HEK293 (cell line): ENCODE results near the gene IQCE.

ENCODE experiments used
- CTCF ChIA-PET: fragments of 350-600 bp; formaldehyde crosslinking; extraction: SDS; loops from one replicate; lab custom pipeline; 2021; ENCODE audit warnings: antibody characterized with exemption; lab: Yijun Ruan, JAX
- POLR2A ChIA-PET: fragments of 300-600 bp; formaldehyde crosslinking; extraction: SDS; loops from one replicate; lab custom pipeline; 2020; ENCODE audit warnings: antibody characterized with exemption, inconsistent platforms; lab: Yijun Ruan, JAX
- H3K27ac ChIP-seq: fragments of 200-500 bp; sonication (Bioruptor generic); 2 replicates; pipeline ENCODE4 v1.5.1; 2014; ENCODE audit warnings: low read depth, low read length, control low read depth, inconsistent platforms; ENCODE audit errors: extremely low read depth
- H3K36me3 ChIP-seq, 2 experiments: fragments of 200-500 bp in 1 of 2; sonication (Bioruptor generic) in 1 of 2; 1 replicate in 1 of 2; 2 replicates in 1 of 2; pipeline ENCODE4 v1.5.1; 2014 to 2017; ENCODE audit warnings: inconsistent platforms in 2 of 2, low read length in 2 of 2; ENCODE audit not compliant: control insufficient read depth in 2 of 2, insufficient read depth in 1 of 2
- H3K4me1 ChIP-seq: fragments of 200-500 bp; sonication (Bioruptor generic); 2 replicates; pipeline ENCODE4 v1.5.1; 2014; ENCODE audit warnings: mild to moderate bottlenecking, low read length, inconsistent platforms; ENCODE audit not compliant: control insufficient read depth, insufficient read depth
- H3K4me3 ChIP-seq: 2 replicates; pipeline ENCODE4 v1.5.1; 2011; ENCODE audit warnings: low read depth, mild to moderate bottlenecking, control low read depth, low read length, moderate library complexity
- H3K9me3 ChIP-seq: fragments of 200-500 bp; sonication (Bioruptor generic); 2 replicates; pipeline ENCODE4 v1.5.1; 2014; ENCODE audit warnings: low read depth, low read length, inconsistent platforms; ENCODE audit not compliant: control insufficient read depth, insufficient read depth
- EGR2 ChIP-seq: fragments of 450-650 bp; formaldehyde crosslinking; IDR thresholded peaks from 2 replicates; pipeline ENCODE4 v1.5.1; 2016; ENCODE audit warnings: low read depth, missing biosample characterization, missing genetic modification characterization
- GLIS1 ChIP-seq: fragments of 450-650 bp; formaldehyde crosslinking; IDR thresholded peaks from 2 replicates; pipeline ENCODE4 v1.5.1; 2016; ENCODE audit warnings: missing biosample characterization, missing genetic modification characterization
- GLIS2 ChIP-seq: fragments of 450-650 bp; formaldehyde crosslinking; IDR thresholded peaks from 2 replicates; pipeline ENCODE4 v1.5.1; 2016; ENCODE audit warnings: missing biosample characterization, missing genetic modification characterization
- INSM2 ChIP-seq: fragments of 450-650 bp; formaldehyde crosslinking; IDR thresholded peaks from 2 replicates; pipeline ENCODE4 v1.5.1; 2016; ENCODE audit warnings: missing biosample characterization, missing genetic modification characterization
- MEIS1 ChIP-seq: sonication (generic); formaldehyde crosslinking; IDR thresholded peaks from 2 replicates; pipeline ENCODE4 v1.8.1; 2022; ENCODE audit warnings: missing genetic modification reagents, mild to moderate bottlenecking, borderline replicate concordance
- SP2 ChIP-seq: fragments of 450-650 bp; formaldehyde crosslinking; IDR thresholded peaks from 2 replicates; pipeline ENCODE4 v1.5.1; 2016; ENCODE audit warnings: missing biosample characterization, missing genetic modification characterization
- ZBTB7A ChIP-seq: fragments of 450-650 bp; formaldehyde crosslinking; IDR thresholded peaks from 2 replicates; pipeline ENCODE4 v1.5.1; 2016; ENCODE audit warnings: low read depth, missing biosample characterization, missing genetic modification characterization
- ZBTB8A ChIP-seq: fragments of 450-650 bp; formaldehyde crosslinking; IDR thresholded peaks from 2 replicates; pipeline ENCODE4 v1.5.1; 2016; ENCODE audit warnings: missing biosample characterization, missing genetic modification characterization
- ZEB2 ChIP-seq: fragments of 450-650 bp; formaldehyde crosslinking; IDR thresholded peaks from 2 replicates; pipeline ENCODE4 v1.5.1; 2016; ENCODE audit warnings: missing biosample characterization, missing genetic modification characterization
- ZFHX2 ChIP-seq: fragments of 450-650 bp; formaldehyde crosslinking; conservative IDR thresholded peaks from 2 replicates; pipeline ENCODE4 v1.5.1; 2016; ENCODE audit warnings: missing biosample characterization, missing genetic modification characterization
- ZNF146 ChIP-seq: fragments of 450-650 bp; formaldehyde crosslinking; IDR thresholded peaks from 2 replicates; pipeline ENCODE4 v1.5.1; 2016; ENCODE audit warnings: missing biosample characterization, missing genetic modification characterization
- ZNF223 ChIP-seq: fragments of 450-650 bp; formaldehyde crosslinking; IDR thresholded peaks from 2 replicates; pipeline ENCODE4 v1.5.1; 2016; ENCODE audit warnings: missing biosample characterization, missing genetic modification characterization
- ZNF239 ChIP-seq: fragments of 450-650 bp; formaldehyde crosslinking; IDR thresholded peaks from 2 replicates; pipeline ENCODE4 v1.5.1; 2016; ENCODE audit warnings: missing biosample characterization, missing genetic modification characterization
- ZNF280C ChIP-seq: fragments of 450-650 bp; formaldehyde crosslinking; IDR thresholded peaks from 2 replicates; pipeline ENCODE4 v1.5.1; 2016; ENCODE audit warnings: missing biosample characterization, missing genetic modification characterization
- ZNF341 ChIP-seq: fragments of 450-650 bp; formaldehyde crosslinking; IDR thresholded peaks from 2 replicates; pipeline ENCODE4; 2016; ENCODE audit warnings: low read depth, missing biosample characterization, missing genetic modification characterization
- ZNF391 ChIP-seq: fragments of 450-650 bp; formaldehyde crosslinking; IDR thresholded peaks from 2 replicates; pipeline ENCODE4 v1.5.1; 2016; ENCODE audit warnings: low read depth, missing biosample characterization, missing genetic modification characterization, borderline replicate concordance
- ZNF398 ChIP-seq: fragments of 450-650 bp; formaldehyde crosslinking; IDR thresholded peaks from 2 replicates; pipeline ENCODE4 v1.5.1; 2017; ENCODE audit warnings: missing biosample characterization, missing genetic modification characterization
- ZNF514 ChIP-seq: fragments of 450-650 bp; formaldehyde crosslinking; IDR thresholded peaks from 2 replicates; pipeline ENCODE4 v1.5.1; 2016; ENCODE audit warnings: missing biosample characterization, missing genetic modification characterization
- ZNF529 ChIP-seq: fragments of 450-650 bp; formaldehyde crosslinking; IDR thresholded peaks from 2 replicates; pipeline ENCODE4 v1.5.1; 2017; ENCODE audit warnings: missing genetic modification characterization, missing biosample characterization; ENCODE audit not compliant: insufficient replicate concordance
- ZNF777 ChIP-seq: fragments of 450-650 bp; formaldehyde crosslinking; IDR thresholded peaks from 2 replicates; pipeline ENCODE4 v1.5.1; 2017; ENCODE audit warnings: missing biosample characterization, missing genetic modification characterization, borderline replicate concordance
- ZNF837 ChIP-seq: fragments of 450-650 bp; formaldehyde crosslinking; IDR thresholded peaks from 2 replicates; pipeline ENCODE4 v1.5.1; 2016; ENCODE audit warnings: missing biosample characterization, missing genetic modification characterization
- ZSCAN23 ChIP-seq: fragments of 450-650 bp; formaldehyde crosslinking; IDR thresholded peaks from 2 replicates; pipeline ENCODE4 v1.5.1; 2016; ENCODE audit warnings: missing biosample characterization, missing genetic modification characterization

Gene IQCE

GRCh38 chr7:2516194-2516555 is 42.6 kb upstream of the IQCE start:
- no peaks in the 10 kb centered on the region for H3K9me3 ChIP-seq
- no peak for TF ChIP-seq ZEB2 (tag by site-specific recombination)
- 0 out of 2 replicates have a peak, but pooled peaks have one; percentile 14 for TF ChIP-seq GLIS2 (tag by site-specific recombination)
- TF ChIP-seq GLIS1: peak; percentile 19; the same call in 1 of the 2 replicates
- TF ChIP-seq, all 188 proteins: peak for 2
- CTCF ChIA-PET: interaction anchor here (0.6 kb wide), 1 partner anchor 11 kb away, joined by 4 read pairs; no protein-coding TSS in a partner anchor
- Histone ChIP-seq H3K4me1 (peaks cover 8% of the 10 kb centered on the region), H3K36me3 (no peaks in the 10 kb centered on the region), H3K4me3 (no peak overlapping the region), H3K27ac (no peak overlapping the region)
- POLR2A ChIA-PET: no interaction called here

GRCh38 chr7:2517026-2517425 is 41.8 kb upstream of the IQCE start:
- Histone ChIP-seq H3K4me1 (peaks cover 8% of the 10 kb centered on the region), H3K9me3 (no peaks in the 10 kb centered on the region), H3K36me3 (no peaks in the 10 kb centered on the region), H3K4me3 (no peak overlapping the region), H3K27ac (no peak overlapping the region)
- peak; percentile 50; the same call in 1 of the 2 replicates for TF ChIP-seq EGR2 (tag by site-specific recombination)
- TF ChIP-seq ZFHX2 (tag by site-specific recombination): peak; percentile 45
- no peak for TF ChIP-seq ZNF514 (tag by site-specific recombination)
- ChIA-PET CTCF (interaction anchor here (0.6 to 1.1 kb wide), 3 partner anchors 126 to 975 kb away, joined by 3 to 5 read pairs (median 3); no protein-coding TSS in a partner anchor), POLR2A (interaction anchor here (0.7 kb wide), 1 partner anchor 24 kb away, joined by 3 read pairs; no protein-coding TSS in a partner anchor)

- POLR2A ChIA-PET: interaction anchor here (0.7 kb wide), 1 partner anchor 25 kb away, joined by 3 read pairs; no protein-coding TSS in a partner anchor
Observed at GRCh38 chr7:2517678-2518507, 40.9 kb upstream of the IQCE start.

GRCh38 chr7:2518737-2519118 is 40.1 kb upstream of the IQCE start:
- no peaks in the 10 kb centered on the region for H3K9me3 ChIP-seq
- no peaks in the 10 kb centered on the region for H3K36me3 ChIP-seq
- H3K4me3 ChIP-seq: no peak overlapping the region
- CTCF ChIA-PET: interaction anchor here (0.6 kb wide), 1 partner anchor 150 kb away, joined by 3 read pairs; no protein-coding TSS in a partner anchor
- peaks cover 8% of the 10 kb centered on the region for H3K4me1 ChIP-seq
- H3K27ac ChIP-seq: no peak overlapping the region
- POLR2A ChIA-PET: no interaction called here
- TF ChIP-seq ZSCAN23 (tag by site-specific recombination) (no peak), ZNF837 (tag by site-specific recombination) (no peak), ZNF341 (tag by site-specific recombination) (no peak), GLIS2 (tag by site-specific recombination) (no peak), ZNF529 (tag by site-specific recombination) (no peak), ZNF280C (tag by site-specific recombination) (no peak), ZNF391 (no peak), ZNF223 (tag by site-specific recombination) (no peak), ZNF777 (tag by site-specific recombination) (no peak), MEIS1 (no peak), ZNF398 (tag by site-specific recombination) (no peak), ZBTB7A (tag by site-specific recombination) (no peak), ZNF239 (no peak), INSM2 (tag by site-specific recombination) (no peak)

More at GRCh38 chr7:2517678-2518507, 40.9 kb upstream of the IQCE start:
- no peak for TF ChIP-seq ZNF777 (tag by site-specific recombination)
- TF ChIP-seq ZBTB8A (tag by site-specific recombination): no peak
- peak; percentile 37 for TF ChIP-seq SP2 (tag by site-specific recombination)
- TF ChIP-seq ZFHX2 (tag by site-specific recombination): peak; percentile 97
- peak; percentile 97 for TF ChIP-seq EGR2 (tag by site-specific recombination)
- TF ChIP-seq ZNF146 (tag by site-specific recombination): no peak
- CTCF ChIA-PET: interaction anchor here (0.6 to 1.1 kb wide), 3 partner anchors 125 to 974 kb away, joined by 3 to 5 read pairs (median 3); no protein-coding TSS in a partner anchor
- Histone ChIP-seq H3K4me3 (no peak overlapping the region), H3K36me3 (no peaks in the 10 kb centered on the region), H3K4me1 (peaks cover 8% of the 10 kb centered on the region), H3K27ac (no peak overlapping the region), H3K9me3 (no peaks in the 10 kb centered on the region)
